HFFc6 (cell line): ENCODE data around the gene FHAD1. TPM values are rescaled to one million over a fixed set of nuclear protein-coding genes. Genes with fewer than 3 reads are reported as not detected.

Experiments
- DNase-seq: peaks from one replicate; pipeline ENCODE4 v3.0.0-alpha.2; 2018
- H3K27ac Mint-ChIP-seq: 2 replicates; pipeline ENCODE4 v1.8.0; 2020; ENCODE audit warnings: mild to moderate bottlenecking, mixed read lengths
- H3K27me3 Mint-ChIP-seq: 2 replicates; pipeline ENCODE4 v1.8.0; 2021; ENCODE audit warnings: mild to moderate bottlenecking, moderate library complexity, mixed read lengths; ENCODE audit not compliant: insufficient read depth
- H3K36me3 Mint-ChIP-seq: 2 replicates; pipeline ENCODE4 v1.8.0; 2021; ENCODE audit warnings: low read depth, mixed read lengths
- H3K4me1 Mint-ChIP-seq: 2 replicates; pipeline ENCODE4 v1.8.0; 2020; ENCODE audit warnings: low read depth, mixed read lengths
- H3K4me3 Mint-ChIP-seq: 2 replicates; pipeline ENCODE4 v1.8.0; 2020; ENCODE audit warnings: mild to moderate bottlenecking, moderate library complexity, mixed read lengths
- H3K9me3 Mint-ChIP-seq: 2 replicates; pipeline ENCODE4 v1.8.0; 2020; ENCODE audit warnings: mild to moderate bottlenecking, mixed read lengths
- CTCF ChIP-seq: fragments of 200-600 bp; sonication (generic); IDR thresholded peaks from 2 replicates; pipeline ENCODE4 v1.5.0; 2021; ENCODE audit warnings: antibody characterized with exemption, mild to moderate bottlenecking
- total RNA-seq, 6 experiments: library from RNA; stranded (reverse); fragmentation: NEBNext Ultra II Directional; extraction: Animal tissue kit (Norgen Biotek cat#: 25700); gene quantifications; 2 replicates in 1 of 6; 3 replicates in 5 of 6; pipeline ENCODE4 v1.2.3, GENCODE V29; 2021

FHAD1 gene
- total RNA-seq, 6 experiments from 2014 or later: 0.16 to 0.25 TPM; not detected in 4

- no peak for TF ChIP-seq CTCF
- no peak overlapping the region for H3K27ac Mint-ChIP-seq
- no peak for DNase-seq
- H3K27me3 Mint-ChIP-seq: peaks cover 8% of the 10 kb centered on the region
- no peak overlapping the region for H3K4me3 Mint-ChIP-seq
- peaks cover 7% of the 10 kb centered on the region; the same call in 1 of the 2 replicates for H3K36me3 Mint-ChIP-seq
- H3K9me3 Mint-ChIP-seq: peaks cover 8% of the 10 kb centered on the region
- H3K4me1 Mint-ChIP-seq: peaks cover 15% of the 10 kb centered on the region
These were observed 17.7 kb downstream of the FHAD1 start for GRCh38 chr1:15264769-15265168.

GRCh38 chr1:15271196-15271595, 24.2 kb downstream of the FHAD1 start:
- H3K9me3 Mint-ChIP-seq: no peaks in the 10 kb centered on the region
- H3K4me1 Mint-ChIP-seq: peaks cover 14% of the 10 kb centered on the region
- H3K36me3 Mint-ChIP-seq: no peaks in the 10 kb centered on the region
- H3K27me3 Mint-ChIP-seq: peaks cover 29% of the 10 kb centered on the region
- DNase-seq: no peak
- no peak for TF ChIP-seq CTCF
- H3K4me3 Mint-ChIP-seq: no peak overlapping the region
- H3K27ac Mint-ChIP-seq: no peak overlapping the region

GRCh38 chr1:15272009-15272781, 25.2 kb downstream of the FHAD1 start:
- Mint-ChIP-seq H3K4me1 (peaks cover 14% of the 10 kb centered on the region), H3K9me3 (no peaks in the 10 kb centered on the region), H3K36me3 (no peaks in the 10 kb centered on the region), H3K27me3 (peaks cover 38% of the 10 kb centered on the region), H3K4me3 (peak overlapping the region; percentile 67), H3K27ac (no peak overlapping the region)
- DNase-seq: peak; percentile 65
- TF ChIP-seq CTCF: peak; percentile 89

GRCh38 chr1:15272782-15273127, 25.7 kb downstream of the FHAD1 start:
- peak; percentile 56 for TF ChIP-seq CTCF
- Mint-ChIP-seq H3K9me3 (no peaks in the 10 kb centered on the region), H3K4me3 (no peak overlapping the region), H3K36me3 (no peaks in the 10 kb centered on the region), H3K4me1 (peaks cover 14% of the 10 kb centered on the region), H3K27me3 (peaks cover 41% of the 10 kb centered on the region), H3K27ac (no peak overlapping the region)
- DNase-seq: no peak

GRCh38 chr1:15273274-15273673, 26.3 kb downstream of the FHAD1 start:
- no peak for TF ChIP-seq CTCF
- Mint-ChIP-seq H3K9me3 (no peaks in the 10 kb centered on the region), H3K4me1 (peaks cover 14% of the 10 kb centered on the region), H3K36me3 (no peaks in the 10 kb centered on the region), H3K27me3 (peaks cover 45% of the 10 kb centered on the region), H3K27ac (no peak overlapping the region), H3K4me3 (no peak overlapping the region)
- DNase-seq: no peak
